Hepatocyte (in vitro differentiated cells): Measurements from ENCODE around the gene CDC42EP1.

Experiments
- CTCF ChIP-seq: fragments of 200-600 bp; sonication (generic); IDR thresholded peaks from 2 replicates; pipeline ENCODE4 v1.5.1; 2016; ENCODE audit warnings: antibody characterized with exemption, mild to moderate bottlenecking; ENCODE audit not compliant: poor library complexity
- EZH2 ChIP-seq: fragments of 200-600 bp; sonication (generic); IDR thresholded peaks from 2 replicates; pipeline ENCODE4 v1.6.1; 2016; ENCODE audit warnings: antibody characterized with exemption, mild to moderate bottlenecking, borderline replicate concordance
- EZH2phosphoT487 ChIP-seq: fragments of 200-600 bp; sonication (generic); IDR thresholded peaks from one replicate; pipeline ENCODE4 v1.6.1; 2018; ENCODE audit warnings: antibody characterized with exemption, mild to moderate bottlenecking, low read depth, moderate library complexity; ENCODE audit not compliant: unreplicated experiment, severe bottlenecking

GRCh38 chr22:37582526-37582925 lies 22.2 kb downstream of the CDC42EP1 start:
- no peak for TF ChIP-seq CTCF
- no peak for TF ChIP-seq EZH2
- no peak for TF ChIP-seq EZH2phosphoT487
